Sigmoid colon (tissue), 4 donors: ENCODE results near the gene VGLL4.

Experiments
- EP300 ChIP-seq, 4 donors: sonication (generic); formaldehyde crosslinking; IDR thresholded peaks; one replicate each; pipeline ENCODE4 v1.6.1; 2017; ENCODE audit warnings: antibody characterized with exemption in 4 of 4
- POLR2A ChIP-seq, 2 donors: fragments of 450-650 bp; IDR thresholded peaks; one replicate each; pipeline ENCODE4 v1.6.1; 2016; ENCODE audit warnings: antibody characterized with exemption in 2 of 2, mild to moderate bottlenecking in 2 of 2, moderate library complexity in 2 of 2
- TF ChIP-seq, protein P1 (sequence below), 4 experiments: fragments of 450-650 bp in 3 of 4; fragments of 200-600 bp in 1 of 4; IDR thresholded peaks; one replicate each; pipeline ENCODE4 v1.5.1; 2016 to 2019; ENCODE audit warnings: antibody characterized with exemption in 4 of 4, mild to moderate bottlenecking in 3 of 4, moderate library complexity in 2 of 4

DNA sequence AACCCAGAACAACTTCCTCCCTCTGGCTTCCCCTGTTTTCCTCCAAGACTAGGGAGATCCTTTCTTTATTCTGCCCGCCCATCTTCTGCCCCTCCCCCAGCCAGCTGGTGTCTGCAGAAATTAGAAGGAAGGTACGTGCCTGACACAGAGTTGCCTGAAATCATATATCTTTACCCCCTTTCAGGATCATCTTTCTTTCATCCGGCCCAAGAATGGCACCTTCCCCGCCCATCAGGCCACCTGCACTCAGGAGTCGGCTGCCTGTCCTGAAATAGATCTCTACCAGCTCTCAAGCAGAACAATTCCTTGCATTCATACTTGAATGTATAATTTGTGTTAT, 133.7 kb downstream of the VGLL4 start:
- no peak for TF ChIP-seq EP300 (IDR thresholded peaks at IDR 0.05)
- TF ChIP-seq, protein P1, sequence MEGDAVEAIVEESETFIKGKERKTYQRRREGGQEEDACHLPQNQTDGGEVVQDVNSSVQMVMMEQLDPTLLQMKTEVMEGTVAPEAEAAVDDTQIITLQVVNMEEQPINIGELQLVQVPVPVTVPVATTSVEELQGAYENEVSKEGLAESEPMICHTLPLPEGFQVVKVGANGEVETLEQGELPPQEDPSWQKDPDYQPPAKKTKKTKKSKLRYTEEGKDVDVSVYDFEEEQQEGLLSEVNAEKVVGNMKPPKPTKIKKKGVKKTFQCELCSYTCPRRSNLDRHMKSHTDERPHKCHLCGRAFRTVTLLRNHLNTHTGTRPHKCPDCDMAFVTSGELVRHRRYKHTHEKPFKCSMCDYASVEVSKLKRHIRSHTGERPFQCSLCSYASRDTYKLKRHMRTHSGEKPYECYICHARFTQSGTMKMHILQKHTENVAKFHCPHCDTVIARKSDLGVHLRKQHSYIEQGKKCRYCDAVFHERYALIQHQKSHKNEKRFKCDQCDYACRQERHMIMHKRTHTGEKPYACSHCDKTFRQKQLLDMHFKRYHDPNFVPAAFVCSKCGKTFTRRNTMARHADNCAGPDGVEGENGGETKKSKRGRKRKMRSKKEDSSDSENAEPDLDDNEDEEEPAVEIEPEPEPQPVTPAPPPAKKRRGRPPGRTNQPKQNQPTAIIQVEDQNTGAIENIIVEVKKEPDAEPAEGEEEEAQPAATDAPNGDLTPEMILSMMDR (IDR thresholded peaks at IDR 0.05): no peak
- no peak for TF ChIP-seq POLR2A (IDR thresholded peaks at IDR 0.05)
